H1 (cell line): ENCODE measurements around the gene CCDC169. TPM values are rescaled to one million over a fixed set of nuclear protein-coding genes. Genes with fewer than 3 reads are reported as not detected.

Experiments
- CTCF ChIA-PET: fragments of 300-600 bp; sonication (Branson Sonifier 250); formaldehyde crosslinking; loops from one replicate; lab custom pipeline; 2021; ENCODE audit not compliant: partially characterized antibody; lab: Charles Lee
- POLR2A ChIA-PET: fragments of 300-600 bp; sonication (Branson Sonifier 250); formaldehyde crosslinking; loops from one replicate; lab custom pipeline; 2021; ENCODE audit warnings: inconsistent platforms; ENCODE audit not compliant: partially characterized antibody; lab: Charles Lee
- DNase-seq, 2 experiments: peaks; one replicate each; pipeline versions ENCODE4 v3.0.0 to v3.0.0-alpha.2; 2010 to 2022; ENCODE audit warnings: low spot score in 2 of 2, low read depth in 1 of 2, mixed read lengths in 1 of 2
- FAIRE-seq: peaks from 2 replicates; lab custom pipeline; 2011; peaks lifted over from hg19 to GRCh38; lab: Jason Lieb, UNC
- H2AFZ ChIP-seq: 2 replicates; pipeline ENCODE4 v1.8.1; 2012; ENCODE audit warnings: low read length, inconsistent platforms
- H2AK5ac ChIP-seq: 2 replicates; pipeline ENCODE4 v1.6.1; 2013; ENCODE audit warnings: low read depth, low read length
- H2BK120ac ChIP-seq: replicated peaks from 2 replicates; pipeline ENCODE3; 2013; ENCODE audit warnings: low read depth, low read length, inconsistent platforms
- H2BK12ac ChIP-seq: 2 replicates; pipeline ENCODE4 v1.6.1; 2013; ENCODE audit warnings: low read depth, low read length
- H2BK15ac ChIP-seq: 2 replicates; pipeline ENCODE4 v1.6.1; 2013; ENCODE audit warnings: low read length
- H2BK20ac ChIP-seq: 2 replicates; pipeline ENCODE4 v1.6.1; 2013; ENCODE audit warnings: low read length
- H2BK5ac ChIP-seq: 2 replicates; pipeline ENCODE4 v1.6.1; 2013; ENCODE audit warnings: low read depth, low read length
- H3K14ac ChIP-seq: 2 replicates; pipeline ENCODE4 v1.6.1; 2013; ENCODE audit warnings: inconsistent platforms; ENCODE audit not compliant: insufficient read length
- H3K18ac ChIP-seq: 2 replicates; pipeline ENCODE4 v1.6.1; 2013; ENCODE audit warnings: low read length; ENCODE audit errors: extremely low read depth
- H3K23ac ChIP-seq: 2 replicates; pipeline ENCODE4 v1.6.1; 2013; ENCODE audit warnings: inconsistent platforms; ENCODE audit not compliant: insufficient read length
- H3K23me2 ChIP-seq: 2 replicates; pipeline ENCODE4 v1.6.1; 2013; ENCODE audit warnings: low read depth, low read length
- H3K27ac ChIP-seq: 2 replicates; pipeline ENCODE4 v1.6.1; 2011; ENCODE audit warnings: low read depth, low read length, inconsistent platforms
- H3K27me3 ChIP-seq, 4 experiments: replicated peaks in 1 of 4; 1 replicate in 1 of 4; 2 replicates in 3 of 4; pipeline versions ENCODE4 v1.6.1 to v1.8.1; 2011 to 2013; ENCODE audit warnings: low read length in 3 of 4, mild to moderate bottlenecking in 3 of 4, inconsistent platforms in 2 of 4, mixed read lengths in 2 of 4, moderate library complexity in 1 of 4; ENCODE audit not compliant: control insufficient read depth in 3 of 4, insufficient read depth in 3 of 4; ENCODE audit errors: extremely low read depth in 1 of 4
- H3K36me3 ChIP-seq, 4 experiments: 2 replicates each; pipeline versions ENCODE4 v1.6.1 to v1.8.1; 2011 to 2013; ENCODE audit warnings: mild to moderate bottlenecking in 4 of 4, low read length in 3 of 4, moderate library complexity in 2 of 4, control low read depth in 1 of 4, inconsistent platforms in 1 of 4; ENCODE audit not compliant: insufficient read depth in 4 of 4, control insufficient read depth in 2 of 4
- H3K4ac ChIP-seq: replicated peaks from 2 replicates; pipeline ENCODE3; 2013; ENCODE audit warnings: low read length, low read depth, mixed read lengths, inconsistent platforms; ENCODE audit not compliant: insufficient read length
- H3K4me1 ChIP-seq, 4 experiments: replicated peaks in 1 of 4; 1 replicate in 1 of 4; 2 replicates in 3 of 4; pipeline versions ENCODE4 v1.6.1 to v1.8.1; 2011 to 2013; ENCODE audit warnings: low read length in 3 of 4, inconsistent platforms in 2 of 4, mixed read lengths in 1 of 4; ENCODE audit not compliant: insufficient read depth in 4 of 4, control insufficient read depth in 3 of 4
- H3K4me2 ChIP-seq, 2 experiments: 2 replicates each; pipeline versions ENCODE4 v1.6.1 to v1.8.1; 2011 to 2013; ENCODE audit warnings: low read depth in 2 of 2, low read length in 2 of 2, control low read depth in 1 of 2, inconsistent platforms in 1 of 2, mild to moderate bottlenecking in 1 of 2; ENCODE audit not compliant: insufficient read depth in 1 of 2
- H3K4me3 ChIP-seq, 4 experiments: fragments of 200-600, 300-600 bp in 1 of 4; sonication (generic), shearing (Covaris generic), sonication (Bioruptor Twin) in 1 of 4; 2 replicates each; pipeline versions ENCODE4 v1.5.1 to v1.8.1; 2011 to 2016; ENCODE audit warnings: low read length in 4 of 4, low read depth in 3 of 4, control low read depth in 2 of 4, inconsistent platforms in 2 of 4, mild to moderate bottlenecking in 2 of 4, mixed read lengths in 1 of 4, moderate library complexity in 1 of 4; ENCODE audit not compliant: insufficient read depth in 2 of 4; ENCODE audit errors: extremely low read depth in 1 of 4
- H3K56ac ChIP-seq: replicated peaks from 2 replicates; pipeline ENCODE3; 2013; ENCODE audit warnings: low read depth, mild to moderate bottlenecking, mixed read lengths, low read length, inconsistent platforms; ENCODE audit not compliant: insufficient read length
- H3K79me1 ChIP-seq: 2 replicates; pipeline ENCODE4 v1.6.1; 2013; ENCODE audit warnings: low read depth, low read length, control low read depth
- H3K79me2 ChIP-seq, 2 experiments: 2 replicates each; pipeline versions ENCODE4 v1.6.1 to v1.8.1; 2012 to 2013; ENCODE audit warnings: low read length in 2 of 2, mild to moderate bottlenecking in 2 of 2, inconsistent platforms in 1 of 2; ENCODE audit not compliant: insufficient read depth in 2 of 2, control insufficient read depth in 1 of 2
- H3K9ac ChIP-seq, 4 experiments: replicated peaks in 1 of 4; 1 replicate in 1 of 4; 2 replicates in 3 of 4; pipeline versions ENCODE4 v1.6.1 to v1.8.1; 2011 to 2013; ENCODE audit warnings: low read depth in 3 of 4, low read length in 3 of 4, control low read depth in 2 of 4, mild to moderate bottlenecking in 2 of 4, moderate library complexity in 2 of 4, inconsistent platforms in 1 of 4; ENCODE audit errors: extremely low read depth in 1 of 4
- H3K9me3 ChIP-seq, 2 experiments: 2 replicates each; pipeline versions ENCODE4 v1.6.1 to v1.8.1; 2012 to 2013; ENCODE audit warnings: mild to moderate bottlenecking in 2 of 2, moderate library complexity in 2 of 2, control low read depth in 1 of 2, inconsistent platforms in 1 of 2, low read depth in 1 of 2, low read length in 1 of 2, mixed read lengths in 1 of 2; ENCODE audit not compliant: insufficient read depth in 2 of 2
- H4K20me1 ChIP-seq, 2 experiments: replicated peaks in 1 of 2; 2 replicates each; pipeline versions ENCODE3 to v1.8.1; 2011 to 2013; ENCODE audit warnings: inconsistent platforms in 2 of 2, low read length in 2 of 2, mild to moderate bottlenecking in 1 of 2; ENCODE audit not compliant: insufficient read depth in 2 of 2, control insufficient read depth in 1 of 2
- H4K5ac ChIP-seq: 2 replicates; pipeline ENCODE4 v1.6.1; 2013; ENCODE audit warnings: low read length, low read depth, mixed read lengths, inconsistent platforms; ENCODE audit not compliant: insufficient read length
- H4K8ac ChIP-seq: 2 replicates; pipeline ENCODE4 v1.8.0; 2013; ENCODE audit warnings: mild to moderate bottlenecking, moderate library complexity, low read length, inconsistent platforms; ENCODE audit not compliant: insufficient read depth; ENCODE audit errors: extremely low read depth
- H4K91ac ChIP-seq: replicated peaks from 2 replicates; pipeline ENCODE3; 2013; ENCODE audit warnings: low read length, mixed read lengths, inconsistent platforms; ENCODE audit not compliant: insufficient read length
- BCL11A ChIP-seq, 2 experiments: IDR thresholded peaks; one replicate each; pipeline ENCODE4 v1.6.1; 2011; ENCODE audit warnings: low read depth in 2 of 2, low read length in 2 of 2, mild to moderate bottlenecking in 2 of 2
- CEBPB ChIP-seq: IDR thresholded peaks from 2 replicates; pipeline ENCODE4 v1.6.1; 2012; ENCODE audit warnings: low read depth, low read length
- CHD2 ChIP-seq: IDR thresholded peaks from 2 replicates; pipeline ENCODE4 v1.6.1; 2012; ENCODE audit warnings: low read length, improper control_type of control experiment
- EGR1 ChIP-seq: IDR thresholded peaks from 2 replicates; pipeline ENCODE4 v1.6.1; 2011; ENCODE audit warnings: low read depth, low read length, borderline replicate concordance
- EP300 ChIP-seq, 2 experiments: IDR thresholded peaks; 1 replicate in 1 of 2; 2 replicates in 1 of 2; pipeline ENCODE4 v1.6.1; 2011 to 2012; ENCODE audit warnings: low read depth in 2 of 2, low read length in 2 of 2, mild to moderate bottlenecking in 2 of 2, borderline replicate concordance in 1 of 2, inconsistent platforms in 1 of 2, moderate library complexity in 1 of 2
- GTF2F1 ChIP-seq: IDR thresholded peaks from 2 replicates; pipeline ENCODE4 v1.6.1; 2012; ENCODE audit warnings: low read depth, low read length, improper control_type of control experiment, borderline replicate concordance
- JUN ChIP-seq: IDR thresholded peaks from 2 replicates; pipeline ENCODE4 v1.6.1; 2011; ENCODE audit warnings: low read depth, mild to moderate bottlenecking, improper control_type of control experiment, low read length
- JUND ChIP-seq: IDR thresholded peaks from 2 replicates; pipeline ENCODE4 v1.6.1; 2011; ENCODE audit warnings: mild to moderate bottlenecking, improper control_type of control experiment, low read length
- KDM4A ChIP-seq: IDR thresholded peaks from one replicate; pipeline ENCODE4 v1.7.1; 2012; ENCODE audit warnings: low read depth, mild to moderate bottlenecking, moderate library complexity, low read length, inconsistent platforms; ENCODE audit not compliant: severe bottlenecking
- PHF8 ChIP-seq: fragments of 200-600 bp; sonication (generic); conservative IDR thresholded peaks from 2 replicates; pipeline ENCODE4 v1.7.1; 2012; ENCODE audit warnings: low read depth, mild to moderate bottlenecking, inconsistent platforms, low read length, moderate library complexity
- POLR2AphosphoS5 ChIP-seq: IDR thresholded peaks from 2 replicates; pipeline ENCODE4 v1.6.1; 2011; ENCODE audit warnings: low read depth, low read length
- RBBP5 ChIP-seq: IDR thresholded peaks from 2 replicates; pipeline ENCODE4 v1.7.1; 2012; ENCODE audit warnings: low read depth, mild to moderate bottlenecking, inconsistent platforms, low read length, moderate library complexity, borderline replicate concordance
- SIX5 ChIP-seq: IDR thresholded peaks from 2 replicates; pipeline ENCODE4 v1.6.1; 2011; ENCODE audit warnings: mild to moderate bottlenecking, low read depth, low read length
- TBP ChIP-seq: IDR thresholded peaks from 2 replicates; pipeline ENCODE4 v1.6.1; 2011; ENCODE audit warnings: low read depth, low read length, improper control_type of control experiment
- ZNF274 ChIP-seq: IDR thresholded peaks from 2 replicates; pipeline ENCODE4 v1.7.0; 2012; ENCODE audit warnings: low read length, borderline replicate concordance; ENCODE audit errors: extremely low read depth
- WGBS, 2 experiments: shearing (Covaris generic) in 1 of 2; methylation state at CpG; one replicate each; pipeline versions ENCODE4 v1.1.6 to v1.1.7; 2013 to 2015; ENCODE audit warnings: low lambda C conversion rate in 2 of 2, mixed read lengths in 2 of 2, inconsistent platforms in 1 of 2, low coverage in 1 of 2, missing lambda C conversion rate in 1 of 2; ENCODE audit not compliant: insufficient replicate concordance in 2 of 2, insufficient coverage in 1 of 2, insufficient read length in 1 of 2; ENCODE audit errors: extremely low coverage in 1 of 2, missing lambda C conversion rate in 1 of 2; 5-methylcytosine and 5-hydroxymethylcytosine counted together
- polyA plus RNA-seq, 7 experiments: library from polyadenylated mRNA; depleted of rRNA in 3 of 7; stranded (reverse) in 5 of 7; unstranded in 2 of 7; fragments of >200 nt in 5 of 7; fragments of 200-250 nt in 2 of 7; gene quantifications; 1 replicate in 5 of 7; 2 replicates in 1 of 7; 4 replicates in 1 of 7; pipeline versions ENCODE4 v1.2.1 to v1.2.3, GENCODE V29; 2011 to 2013; ENCODE audit warnings: missing spikeins in 2 of 7, mixed read lengths in 2 of 7
- total RNA-seq: library from RNA; stranded (reverse); fragmentation: NEBNext Ultra II Directional; extraction: Animal tissue kit (Norgen Biotek cat#: 25700); gene quantifications from 2 replicates; pipeline ENCODE4 v1.2.1, GENCODE V29; 2021

Gene CCDC169
- total and polyA plus RNA-seq, 2 of the 8 experiments (the other 6 are each of a cell fraction or from before 2014, with no cell fraction given), result 7.2 to 44.0 TPM

DNA sequence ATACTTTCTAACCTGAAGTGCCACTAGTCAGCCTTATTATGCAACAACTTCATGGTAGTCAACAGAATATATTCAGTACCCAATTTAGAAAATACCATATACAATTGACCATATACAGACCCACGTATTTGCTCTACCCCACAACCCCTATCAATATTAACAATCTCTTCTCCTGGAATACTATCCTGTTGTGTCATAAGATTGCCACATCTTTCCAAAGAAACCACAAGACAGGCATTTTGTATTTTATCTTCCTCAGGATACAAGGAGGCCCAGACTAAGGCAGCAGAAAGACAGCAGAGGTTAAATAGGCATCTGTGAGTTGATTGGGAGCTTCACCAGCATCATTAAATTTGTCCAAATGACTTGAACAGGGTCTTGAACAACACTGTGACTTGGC lies 44.1 kb upstream of the CCDC169 start:
- Histone ChIP-seq H3K18ac (no peak overlapping the region), H2BK5ac (no peak overlapping the region), H3K79me2 (peaks cover 7 to 85% of the 10 kb centered on the region in 2 experiments), H3K4ac (no peak overlapping the region), H4K20me1 (peaks cover 0 to 2% of the 10 kb centered on the region in 2 experiments), H3K23ac (no peak overlapping the region), H3K9me3 (no peaks in the 10 kb centered on the region), H3K27me3 (no peaks in the 10 kb centered on the region; a peak in 1 of 7 replicates), H2BK20ac (no peak overlapping the region), H3K4me2 (no peak overlapping the region), H3K27ac (no peak overlapping the region), H2AFZ (no peak overlapping the region), H3K36me3 (no peaks in the 10 kb centered on the region), H2BK12ac (no peak overlapping the region), H3K4me3 (no peak overlapping the region), H3K23me2 (peaks cover 9% of the 10 kb centered on the region), H4K91ac (no peak overlapping the region)
- no peak for DNase-seq
- CTCF ChIA-PET, result interaction anchor here (0.7 to 0.9 kb wide), 2 partner anchors 41 to 59 kb away, joined by 3 to 4 read pairs; no protein-coding TSS in a partner anchor
- TF ChIP-seq JUN, result no peak
- TF ChIP-seq BCL11A (IDR thresholded peaks at IDR 0.05; ENCODE audit: low read depth in 2 of 2, low read length in 2 of 2), result no peak
- TF ChIP-seq KDM4A, result no peak
- TF ChIP-seq RBBP5, result no peak
- TF ChIP-seq CEBPB, result no peak
- no peak for TF ChIP-seq TBP
- no peak for TF ChIP-seq POLR2AphosphoS5
- TF ChIP-seq SIX5, result no peak
- TF ChIP-seq EGR1, result no peak
- no peak for TF ChIP-seq EP300 (IDR thresholded peaks at IDR 0.05; ENCODE audit: borderline replicate concordance in 1 of 2, low read depth in 2 of 2, low read length in 2 of 2)
- TF ChIP-seq JUND, result no peak
- no peak for TF ChIP-seq PHF8
- no peak for TF ChIP-seq CHD2
- no peak for TF ChIP-seq GTF2F1
- no peak for TF ChIP-seq ZNF274
- TF ChIP-seq, all 59 proteins: peak for 0
- Histone ChIP-seq H3K56ac (no peak overlapping the region), H3K9ac (no peak overlapping the region), H3K14ac (no peak overlapping the region), H2BK120ac (no peak overlapping the region), H4K8ac (no peak overlapping the region), H2AK5ac (no peak overlapping the region; the same call in 1 of the 2 replicates), H4K5ac (no peak overlapping the region), H3K79me1 (no peaks in the 10 kb centered on the region), H2BK15ac (no peak overlapping the region), H3K4me1 (peaks cover 2 to 8% (median 3%) of the 10 kb centered on the region in 4 experiments; a peak in 4 of 7 replicates)
- WGBS, 2 experiments, result 82% methylated on average over 1 of the region's 1 CpG; no CpG with 5 or more reads in 1 of the 2 experiments
- POLR2A ChIA-PET, result no interaction called here
- peak; percentile 7 for FAIRE-seq
